ENCODE data around the gene CACNA2D2. TPM values are rescaled to one million over a fixed set of nuclear protein-coding genes. Genes with fewer than 3 reads are reported as not detected.

Gene CACNA2D2
- total and polyA plus RNA-seq, 2 of the 4 experiments (the other 2 are of a cell fraction), result 0.15 TPM; not detected in 1

DNA sequence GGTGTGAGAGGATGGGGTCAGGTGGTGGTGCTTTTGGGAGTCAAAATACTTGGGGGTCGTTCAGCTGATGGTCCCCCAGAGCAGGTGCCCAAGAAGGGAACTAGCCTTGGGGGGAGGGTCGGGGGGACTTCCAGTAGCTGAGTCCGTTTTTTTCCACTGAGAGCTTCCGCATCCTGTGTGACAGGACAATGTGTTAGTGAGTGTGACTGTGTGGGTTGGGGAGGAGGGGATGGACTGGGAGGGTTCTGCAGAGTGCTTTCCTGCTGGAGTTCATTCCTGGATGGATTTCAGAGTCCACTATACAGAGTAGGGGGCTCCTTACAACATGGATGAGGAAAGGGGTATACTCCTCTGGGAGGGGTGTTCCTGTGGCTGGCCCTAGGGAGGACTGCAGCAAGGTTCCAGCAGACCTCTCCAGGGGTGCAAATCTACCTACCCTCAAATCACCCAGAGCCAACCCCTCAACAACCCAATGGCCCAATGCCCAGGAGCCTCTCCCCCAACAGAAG is 180.3 kb downstream of the CACNA2D2 start:
- Histone ChIP-seq H3K56ac (ENCODE audit: extremely low read depth, insufficient read depth, low read length) (no peak overlapping the region), H3K9me1 (ENCODE audit: insufficient read depth, low read length) (peaks cover 8% of the 10 kb centered on the region), H3K23ac (ENCODE audit: low read depth, low read length) (no peak overlapping the region), H3K27ac (ENCODE audit: insufficient read depth, low read length) (no peak overlapping the region), H3K14ac (replicated peaks; ENCODE audit: low read depth, low read length) (no peak overlapping the region), H2AK5ac (ENCODE audit: low read depth, low read length) (0 out of 2 replicates have a peak overlapping the region, but pooled peaks have one; percentile 43), H3K4me3 (ENCODE audit: insufficient read depth, low read depth, low read length) (no peak overlapping the region), H4K8ac (ENCODE audit: low read depth in 2 of 2, low read length in 2 of 2) (no peak overlapping the region), H2BK120ac (ENCODE audit: low read depth, low read length) (no peak overlapping the region), H2AFZ (replicated peaks; ENCODE audit: low read length, poor library complexity) (no peak overlapping the region), H2BK15ac (ENCODE audit: low read depth, low read length) (no peak overlapping the region), H2AK9ac (replicated peaks; ENCODE audit: low read depth, low read length, poor library complexity) (peak overlapping the region; percentile 26), H2BK5ac (ENCODE audit: low read depth, low read length, poor library complexity, severe bottlenecking) (no peak overlapping the region), H2BK20ac (ENCODE audit: low read depth, low read length) (no peak overlapping the region), H4K5ac (ENCODE audit: low read depth, low read length) (no peak overlapping the region), H3K4ac (ENCODE audit: low read depth, low read length) (no peak overlapping the region), H3K36me3 (ENCODE audit: control insufficient read depth, insufficient read depth, low read length) (peaks cover 21% of the 10 kb centered on the region), H3K79me1 (ENCODE audit: low read depth in 1 of 2, low read length in 2 of 2) (peaks cover 28 to 57% of the 10 kb centered on the region in 2 experiments), H3K4me1 (ENCODE audit: control insufficient read depth, insufficient read depth, low read length) (peaks cover 26% of the 10 kb centered on the region), H3K9me3 (ENCODE audit: control insufficient read depth, insufficient read depth, low read length) (no peaks in the 10 kb centered on the region), H3K18ac (ENCODE audit: low read depth, low read length) (no peak overlapping the region), H4K20me1 (ENCODE audit: insufficient read depth, low read length) (peaks cover 12% of the 10 kb centered on the region; the same call in 1 of the 2 replicates), H3K27me3 (ENCODE audit: control insufficient read depth, insufficient read depth, low read length) (no peaks in the 10 kb centered on the region), H3K9ac (ENCODE audit: low read depth, low read length) (no peak overlapping the region), H3K4me2 (ENCODE audit: low read depth, low read length) (no peak overlapping the region), H4K91ac (ENCODE audit: insufficient read depth, low read depth, low read length) (no peak overlapping the region)
- DNase-seq, result no peak
- BruUV-seq (replicated peaks), result no TSS peak
- no peak for TF ChIP-seq MXI1 (IDR thresholded peaks at IDR 0.05; ENCODE audit: borderline replicate concordance, low read depth, low read length)
- TF ChIP-seq MAZ (IDR thresholded peaks at IDR 0.05; ENCODE audit: borderline replicate concordance, low read depth, low read length), result no peak
- no peak for TF ChIP-seq FOS (IDR thresholded peaks at IDR 0.05; ENCODE audit: low read depth, low read length)
- no peak for TF ChIP-seq CHD1 (IDR thresholded peaks at IDR 0.05; ENCODE audit: low read depth, low read length)
- TF ChIP-seq, protein P1, sequence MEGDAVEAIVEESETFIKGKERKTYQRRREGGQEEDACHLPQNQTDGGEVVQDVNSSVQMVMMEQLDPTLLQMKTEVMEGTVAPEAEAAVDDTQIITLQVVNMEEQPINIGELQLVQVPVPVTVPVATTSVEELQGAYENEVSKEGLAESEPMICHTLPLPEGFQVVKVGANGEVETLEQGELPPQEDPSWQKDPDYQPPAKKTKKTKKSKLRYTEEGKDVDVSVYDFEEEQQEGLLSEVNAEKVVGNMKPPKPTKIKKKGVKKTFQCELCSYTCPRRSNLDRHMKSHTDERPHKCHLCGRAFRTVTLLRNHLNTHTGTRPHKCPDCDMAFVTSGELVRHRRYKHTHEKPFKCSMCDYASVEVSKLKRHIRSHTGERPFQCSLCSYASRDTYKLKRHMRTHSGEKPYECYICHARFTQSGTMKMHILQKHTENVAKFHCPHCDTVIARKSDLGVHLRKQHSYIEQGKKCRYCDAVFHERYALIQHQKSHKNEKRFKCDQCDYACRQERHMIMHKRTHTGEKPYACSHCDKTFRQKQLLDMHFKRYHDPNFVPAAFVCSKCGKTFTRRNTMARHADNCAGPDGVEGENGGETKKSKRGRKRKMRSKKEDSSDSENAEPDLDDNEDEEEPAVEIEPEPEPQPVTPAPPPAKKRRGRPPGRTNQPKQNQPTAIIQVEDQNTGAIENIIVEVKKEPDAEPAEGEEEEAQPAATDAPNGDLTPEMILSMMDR (conservative IDR thresholded peaks at IDR 0.05; ENCODE audit: low read depth, low read length), result no peak
- no peak for TF ChIP-seq RCOR1 (IDR thresholded peaks at IDR 0.05; ENCODE audit: insufficient replicate concordance, low read length)
- no peak for TF ChIP-seq POLR2A (IDR thresholded peaks at IDR 0.05; ENCODE audit: low read depth, low read length)
- TF ChIP-seq NFE2L2 (IDR thresholded peaks at IDR 0.05; ENCODE audit: low read depth, low read length), result no peak
- TF ChIP-seq BHLHE40 (IDR thresholded peaks at IDR 0.05; ENCODE audit: low read depth, low read length), result no peak
- no peak for TF ChIP-seq MAFK (IDR thresholded peaks at IDR 0.05; ENCODE audit: low read depth, low read length)
- no peak for TF ChIP-seq CEBPB (IDR thresholded peaks at IDR 0.05; ENCODE audit: low read depth, low read length)
- TF ChIP-seq, protein P2, sequence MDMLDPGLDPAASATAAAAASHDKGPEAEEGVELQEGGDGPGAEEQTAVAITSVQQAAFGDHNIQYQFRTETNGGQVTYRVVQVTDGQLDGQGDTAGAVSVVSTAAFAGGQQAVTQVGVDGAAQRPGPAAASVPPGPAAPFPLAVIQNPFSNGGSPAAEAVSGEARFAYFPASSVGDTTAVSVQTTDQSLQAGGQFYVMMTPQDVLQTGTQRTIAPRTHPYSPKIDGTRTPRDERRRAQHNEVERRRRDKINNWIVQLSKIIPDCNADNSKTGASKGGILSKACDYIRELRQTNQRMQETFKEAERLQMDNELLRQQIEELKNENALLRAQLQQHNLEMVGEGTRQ (IDR thresholded peaks at IDR 0.05; ENCODE audit: low read depth, low read length), result no peak
- TF ChIP-seq RFX5 (IDR thresholded peaks at IDR 0.05; ENCODE audit: low read depth, low read length), result no peak
- TF ChIP-seq, protein P3, sequence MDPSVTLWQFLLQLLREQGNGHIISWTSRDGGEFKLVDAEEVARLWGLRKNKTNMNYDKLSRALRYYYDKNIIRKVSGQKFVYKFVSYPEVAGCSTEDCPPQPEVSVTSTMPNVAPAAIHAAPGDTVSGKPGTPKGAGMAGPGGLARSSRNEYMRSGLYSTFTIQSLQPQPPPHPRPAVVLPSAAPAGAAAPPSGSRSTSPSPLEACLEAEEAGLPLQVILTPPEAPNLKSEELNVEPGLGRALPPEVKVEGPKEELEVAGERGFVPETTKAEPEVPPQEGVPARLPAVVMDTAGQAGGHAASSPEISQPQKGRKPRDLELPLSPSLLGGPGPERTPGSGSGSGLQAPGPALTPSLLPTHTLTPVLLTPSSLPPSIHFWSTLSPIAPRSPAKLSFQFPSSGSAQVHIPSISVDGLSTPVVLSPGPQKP (IDR thresholded peaks at IDR 0.05; ENCODE audit: borderline replicate concordance, low read depth, low read length), result no peak
- no peak for TF ChIP-seq SMC3 (IDR thresholded peaks at IDR 0.05; ENCODE audit: low read depth, low read length)
- TF ChIP-seq RAD21 (IDR thresholded peaks at IDR 0.05; ENCODE audit: low read length), result no peak
- in situ Hi-C loops (cut with MboI; ENCODE audit: low sequenced_read_pairs), result no loop called here
- ATAC-seq (ENCODE audit: low read depth), result no peak
- WGBS, 2 experiments (ENCODE audit: extremely low coverage in 2 of 2, insufficient read length in 1 of 2), result 14% methylated on average over 3 of the region's 4 CpGs; no CpG with 5 or more reads in 1 of the 2 experiments
- ChIA-PET CTCF (no interaction called here), POLR2A (ENCODE audit: unreplicated experiment) (no interaction called here)
- dilution Hi-C loops (cut with HindIII; ENCODE audit: low sequenced_read_pairs, unreplicated experiment), result no loop called here
- intact Hi-C loops (cut with micrococcal nuclease), result loop anchor here (5.0 kb wide), 1 partner anchor 61 kb away; no protein-coding TSS in a partner anchor
